ENCODE measurements around the gene ZFP36L2.

DNA sequence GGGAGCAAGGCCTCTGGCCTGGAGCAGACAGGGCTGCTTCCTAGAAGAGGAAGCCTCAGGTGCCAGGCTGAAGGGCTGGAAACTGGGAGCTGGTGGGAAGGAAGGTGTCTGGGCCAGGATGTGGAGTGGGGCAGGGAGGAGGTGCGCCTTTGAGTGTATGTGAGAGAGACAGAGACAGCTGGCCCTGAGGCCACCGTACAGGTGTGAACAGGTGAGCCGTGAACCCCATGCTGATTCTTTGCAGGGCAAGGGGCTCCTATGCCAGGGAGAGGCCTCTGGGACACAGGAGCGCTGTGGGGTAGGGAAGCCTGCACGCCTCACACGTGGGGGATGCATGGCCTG, 16.3 kb downstream of the ZFP36L2 start:
- no peak for TF ChIP-seq POLR2A (IDR thresholded peaks at IDR 0.05; ENCODE audit: low read length)
- no peak for TF ChIP-seq GATA1 (IDR thresholded peaks at IDR 0.05; ENCODE audit: low read depth, low read length)
